ENCODE results near the gene NAT8L. TPM values are rescaled to one million over a fixed set of nuclear protein-coding genes. Genes with fewer than 3 reads are reported as not detected.

Gene NAT8L
- total RNA-seq, 1 experiment from 2014 or later: 13.9 TPM

DNA sequence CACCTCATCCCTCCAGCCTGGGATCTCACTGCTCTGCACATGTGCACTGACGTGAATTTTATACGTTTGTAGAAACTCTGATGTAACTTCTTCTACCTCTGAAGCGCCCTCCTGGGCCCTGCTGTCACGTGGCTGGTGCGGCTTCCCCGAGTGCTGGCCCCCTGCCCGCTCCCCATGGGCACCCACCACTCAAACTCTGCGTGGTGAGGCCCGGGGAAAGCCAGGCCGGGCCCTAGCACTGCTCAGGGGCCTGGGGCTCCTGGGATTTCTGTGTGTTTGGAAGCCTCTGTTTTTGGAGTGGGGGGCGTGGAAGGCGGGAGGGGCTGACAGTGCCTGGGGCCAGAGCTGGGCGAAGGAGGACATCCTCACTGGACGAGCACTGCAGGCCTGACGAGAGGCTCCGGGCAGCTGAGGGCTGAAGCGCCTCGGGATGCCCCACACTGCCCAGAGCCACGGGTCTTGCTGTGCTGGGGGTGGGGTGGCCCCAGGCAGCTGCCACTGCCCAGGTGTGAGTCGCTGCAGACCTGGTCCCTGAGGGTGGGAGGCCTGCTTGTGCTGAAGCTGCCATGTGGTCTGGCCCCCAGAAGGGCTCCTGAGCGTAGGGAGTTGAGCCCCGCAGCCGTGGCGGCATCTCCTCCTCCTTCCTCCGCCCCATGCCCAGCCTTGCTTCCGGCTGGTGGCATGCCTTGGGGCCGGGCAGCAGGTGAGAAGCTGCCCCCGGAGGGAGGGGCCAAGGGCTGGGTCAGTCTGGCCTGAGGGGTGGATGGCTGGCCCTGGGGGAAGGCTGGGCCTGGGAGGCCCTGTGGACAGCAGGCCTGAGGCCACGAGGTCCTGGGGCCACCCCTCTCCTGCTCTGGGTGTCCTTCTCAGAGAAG, 7.7 kb downstream of the NAT8L start:
- no peak overlapping the region for H3T11ph ChIP-seq (ENCODE audit: low read length)
- H3K27me3 Mint-ChIP-seq (ENCODE audit: low read depth): peaks cover 7% of the 10 kb centered on the region
- H4K20me1 ChIP-seq (ENCODE audit: control insufficient read depth, insufficient read depth, insufficient read length): peaks cover 2% of the 10 kb centered on the region
- H2BK12ac ChIP-seq (ENCODE audit: insufficient read length, low read depth, low read length): no peak overlapping the region
- no peak overlapping the region for H3K23ac ChIP-seq (ENCODE audit: insufficient read length, low read depth, low read length)
- H3K23me2 ChIP-seq (ENCODE audit: insufficient read length, low read depth, low read length, poor library complexity, severe bottlenecking): no peaks in the 10 kb centered on the region
- no peaks in the 10 kb centered on the region; a peak in 2 of 5 replicates for H3K9me3 Mint-ChIP-seq
- H3K18ac ChIP-seq (ENCODE audit: insufficient read length, low read depth, low read length): no peak overlapping the region
- H3K4me2 ChIP-seq (ENCODE audit: insufficient read depth, insufficient read length, low read length): no peak overlapping the region
- H2BK5ac ChIP-seq (ENCODE audit: insufficient read length, low read length): no peak overlapping the region
- H3K36me3 Mint-ChIP-seq (ENCODE audit: insufficient read depth in 1 of 3, low read depth in 3 of 3): peaks cover 0 to 4% (median 0%) of the 10 kb centered on the region in 3 experiments; a peak in 1 of 7 replicates
- no peak overlapping the region for H4K5ac ChIP-seq (ENCODE audit: insufficient read length, low read depth, low read length)
- H3K9ac ChIP-seq (ENCODE audit: extremely low read depth, insufficient read length, low read length): no peak overlapping the region
- H3K27ac Mint-ChIP-seq: no peak overlapping the region
- no peak overlapping the region for H4K91ac ChIP-seq (ENCODE audit: insufficient read length, low read depth, low read length)
- DNase-seq: no peak
- no peak overlapping the region for H2BK15ac ChIP-seq (ENCODE audit: low read depth, low read length)
- H3K14ac ChIP-seq (ENCODE audit: insufficient read depth, low read length): no peak overlapping the region
- H4K8ac ChIP-seq (replicated peaks; ENCODE audit: insufficient read length, low read depth, low read length): no peak overlapping the region
- no peak overlapping the region; a peak in 1 of 5 replicates for H3K4me3 Mint-ChIP-seq
- no peak overlapping the region for H2AK5ac ChIP-seq (ENCODE audit: insufficient read length, low read length)
- no peak overlapping the region for H2BK120ac ChIP-seq (ENCODE audit: low read depth, low read length, poor library complexity, severe bottlenecking)
- no peaks in the 10 kb centered on the region; the same call in 1 of the 2 replicates for H3K27me3 ChIP-seq (ENCODE audit: insufficient read depth, low read length)
- no peak overlapping the region for H3K56ac ChIP-seq (ENCODE audit: insufficient read length, low read depth, low read length)
- no peaks in the 10 kb centered on the region for H3K79me2 ChIP-seq (ENCODE audit: insufficient read depth, low read length)
- no peaks in the 10 kb centered on the region for H3K9me3 ChIP-seq (ENCODE audit: control insufficient read depth, low read depth, low read length)
- peaks cover 8 to 24% of the 10 kb centered on the region in 2 experiments for H3K4me1 Mint-ChIP-seq
- no peaks in the 10 kb centered on the region for H3K4me1 ChIP-seq (ENCODE audit: insufficient read depth, low read length)
- no peaks in the 10 kb centered on the region for H3K79me1 ChIP-seq (ENCODE audit: insufficient read depth, low read depth, low read length, poor library complexity, severe bottlenecking)
- no peak overlapping the region for H2AFZ ChIP-seq (ENCODE audit: low read length)
- no CpG with 5 or more reads among the region's 29 CpGs for WGBS (ENCODE audit: extremely low coverage, insufficient read length, low lambda C conversion rate)
- H2BK20ac ChIP-seq (ENCODE audit: low read depth, low read length, poor library complexity, severe bottlenecking): no peak overlapping the region
- H3K27ac ChIP-seq (ENCODE audit: insufficient read length, low read depth, low read length): no peak overlapping the region
- no peak overlapping the region for H3K4ac ChIP-seq (ENCODE audit: low read depth, low read length)
- TF ChIP-seq, protein P1, sequence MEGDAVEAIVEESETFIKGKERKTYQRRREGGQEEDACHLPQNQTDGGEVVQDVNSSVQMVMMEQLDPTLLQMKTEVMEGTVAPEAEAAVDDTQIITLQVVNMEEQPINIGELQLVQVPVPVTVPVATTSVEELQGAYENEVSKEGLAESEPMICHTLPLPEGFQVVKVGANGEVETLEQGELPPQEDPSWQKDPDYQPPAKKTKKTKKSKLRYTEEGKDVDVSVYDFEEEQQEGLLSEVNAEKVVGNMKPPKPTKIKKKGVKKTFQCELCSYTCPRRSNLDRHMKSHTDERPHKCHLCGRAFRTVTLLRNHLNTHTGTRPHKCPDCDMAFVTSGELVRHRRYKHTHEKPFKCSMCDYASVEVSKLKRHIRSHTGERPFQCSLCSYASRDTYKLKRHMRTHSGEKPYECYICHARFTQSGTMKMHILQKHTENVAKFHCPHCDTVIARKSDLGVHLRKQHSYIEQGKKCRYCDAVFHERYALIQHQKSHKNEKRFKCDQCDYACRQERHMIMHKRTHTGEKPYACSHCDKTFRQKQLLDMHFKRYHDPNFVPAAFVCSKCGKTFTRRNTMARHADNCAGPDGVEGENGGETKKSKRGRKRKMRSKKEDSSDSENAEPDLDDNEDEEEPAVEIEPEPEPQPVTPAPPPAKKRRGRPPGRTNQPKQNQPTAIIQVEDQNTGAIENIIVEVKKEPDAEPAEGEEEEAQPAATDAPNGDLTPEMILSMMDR (conservative IDR thresholded peaks at IDR 0.05): no peak

All from H9 (cell line).